Mammary epithelial cell (primary cell): ENCODE results near the gene RHBDL1.

Experiments
- EZH2 ChIP-seq: IDR thresholded peaks from 2 replicates; pipeline ENCODE4 v1.6.1; 2012; ENCODE audit warnings: low read length, inconsistent platforms, borderline replicate concordance
- TF ChIP-seq, protein P1 (sequence below), 2 donors: IDR thresholded peaks in 1 of 2; conservative IDR thresholded peaks in 1 of 2; 2 replicates each; pipeline ENCODE4 v1.5.1; 2011 to 2012; ENCODE audit warnings: inconsistent platforms in 2 of 2, low read length in 2 of 2, mild to moderate bottlenecking in 2 of 2, control low read depth in 1 of 2, low read depth in 1 of 2; ENCODE audit not compliant: insufficient read depth in 1 of 2; ENCODE audit errors: extremely low read depth in 1 of 2

- TF ChIP-seq, protein P1, sequence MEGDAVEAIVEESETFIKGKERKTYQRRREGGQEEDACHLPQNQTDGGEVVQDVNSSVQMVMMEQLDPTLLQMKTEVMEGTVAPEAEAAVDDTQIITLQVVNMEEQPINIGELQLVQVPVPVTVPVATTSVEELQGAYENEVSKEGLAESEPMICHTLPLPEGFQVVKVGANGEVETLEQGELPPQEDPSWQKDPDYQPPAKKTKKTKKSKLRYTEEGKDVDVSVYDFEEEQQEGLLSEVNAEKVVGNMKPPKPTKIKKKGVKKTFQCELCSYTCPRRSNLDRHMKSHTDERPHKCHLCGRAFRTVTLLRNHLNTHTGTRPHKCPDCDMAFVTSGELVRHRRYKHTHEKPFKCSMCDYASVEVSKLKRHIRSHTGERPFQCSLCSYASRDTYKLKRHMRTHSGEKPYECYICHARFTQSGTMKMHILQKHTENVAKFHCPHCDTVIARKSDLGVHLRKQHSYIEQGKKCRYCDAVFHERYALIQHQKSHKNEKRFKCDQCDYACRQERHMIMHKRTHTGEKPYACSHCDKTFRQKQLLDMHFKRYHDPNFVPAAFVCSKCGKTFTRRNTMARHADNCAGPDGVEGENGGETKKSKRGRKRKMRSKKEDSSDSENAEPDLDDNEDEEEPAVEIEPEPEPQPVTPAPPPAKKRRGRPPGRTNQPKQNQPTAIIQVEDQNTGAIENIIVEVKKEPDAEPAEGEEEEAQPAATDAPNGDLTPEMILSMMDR (conservative IDR thresholded peaks at IDR 0.05 in 1 of 2, IDR thresholded peaks at IDR 0.05 in 1 of 2; ENCODE audit: extremely low read depth in 1 of 2, insufficient read depth in 1 of 2, low read depth in 1 of 2, low read length in 2 of 2), result no peak
- TF ChIP-seq EZH2, result no peak
Measured at GRCh38 chr16:640614-641013, 34.9 kb upstream of the RHBDL1 start.
